IPS DF 4.7 (cell line): ENCODE data around the gene DAPK2.

Source experiments
- DNase-seq: peaks from one replicate; pipeline ENCODE4 v3.0.0-alpha.2; 2013; ENCODE audit warnings: low spot score; ENCODE audit errors: extremely low read depth

The DAPK2 gene

GRCh38 chr15:63870487-63871209 lies 175.6 kb downstream of the DAPK2 start:
- DNase-seq, result no peak

- no peak for DNase-seq
These were observed 176.3 kb downstream of the DAPK2 start for GRCh38 chr15:63870043-63870394.

GRCh38 chr15:63869371-63870042 lies 176.8 kb downstream of the DAPK2 start:
- no peak for DNase-seq

- DNase-seq, result no peak
These were observed 182.1 kb downstream of the DAPK2 start for GRCh38 chr15:63864186-63864585.

DNA sequence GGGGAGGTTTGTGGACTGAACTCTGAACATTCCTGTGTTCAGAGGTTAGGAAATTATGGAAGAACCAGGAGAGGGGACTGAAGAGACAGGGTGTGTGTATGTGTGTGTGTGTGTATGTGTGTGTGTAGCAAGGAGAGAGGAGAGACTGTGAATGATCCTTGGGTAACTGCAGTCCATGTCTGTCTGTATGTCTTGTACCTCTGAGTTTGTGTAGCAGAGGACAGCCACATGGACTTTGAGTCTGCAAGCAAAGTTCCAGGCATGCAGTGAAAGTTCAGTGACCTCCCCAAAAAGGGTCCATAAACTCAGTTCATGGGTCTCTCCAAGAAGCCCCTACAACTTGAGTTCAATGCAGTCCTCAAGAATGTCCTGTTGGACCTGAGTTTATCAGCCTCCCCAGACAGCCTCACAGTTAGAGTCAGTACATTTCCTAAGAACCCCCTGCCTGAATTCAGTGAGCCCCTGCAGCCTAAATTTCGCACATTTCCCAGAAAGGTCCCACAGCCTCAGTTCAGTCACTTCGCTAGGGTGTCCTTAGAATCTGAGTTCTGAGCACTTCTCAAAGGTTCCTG lies 184.3 kb downstream of the DAPK2 start:
- DNase-seq, result no peak

- no peak for DNase-seq
These were observed 185.7 kb downstream of the DAPK2 start for GRCh38 chr15:63860555-63860954.

- no peak for DNase-seq
These were observed 186.1 kb downstream of the DAPK2 start for GRCh38 chr15:63860155-63860554.

DNA sequence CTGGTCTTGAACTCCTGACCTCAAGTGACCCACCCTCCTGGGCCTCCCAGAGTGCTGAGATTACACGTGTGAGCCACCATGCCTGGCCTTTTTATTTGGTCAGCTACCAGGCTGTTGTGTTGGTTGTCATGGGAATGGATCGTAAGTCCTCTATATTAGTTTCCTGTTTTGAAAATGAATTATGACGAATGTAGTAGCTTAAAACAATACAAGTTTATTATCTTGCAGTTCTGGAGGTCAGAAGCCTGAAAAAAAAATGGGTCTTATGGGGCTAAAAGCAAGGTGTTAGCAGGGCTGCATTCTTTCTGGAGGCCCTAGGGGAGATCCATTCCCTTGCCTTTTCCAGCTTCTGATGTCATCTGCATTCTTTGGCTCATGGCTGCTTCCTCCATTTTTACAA lies 187.4 kb downstream of the DAPK2 start:
- DNase-seq, result no peak

- no peak for DNase-seq
These were observed 187.8 kb downstream of the DAPK2 start for GRCh38 chr15:63858448-63858847.

GRCh38 chr15:63857461-63857856 lies 188.8 kb downstream of the DAPK2 start:
- DNase-seq, result no peak
